ENCODE results near the gene NAV2. TPM values are rescaled to one million over a fixed set of nuclear protein-coding genes. Genes with fewer than 3 reads are reported as not detected.

Gene NAV2
- polyA plus RNA-seq, 1 donor = 8.1 TPM

GRCh38 chr11:19777039-19777376 is 64.4 kb downstream of the NAV2 start:
- no peaks in the 10 kb centered on the region for H3K9me3 ChIP-seq (ENCODE audit: control insufficient read depth, low read depth, low read length)
- no CpG with 5 or more reads among the region's 48 CpGs for WGBS (ENCODE audit: insufficient coverage, low lambda C conversion rate)
- DNase-seq = peak in 1 of 2 donors; percentile 40
- no peaks in the 10 kb centered on the region for H3K4me1 ChIP-seq (ENCODE audit: control insufficient read depth, insufficient read depth, low read length)
- H3K27ac ChIP-seq (ENCODE audit: low read length) = no peak overlapping the region
- peak overlapping the region; percentile 45 for H3K4me3 ChIP-seq (ENCODE audit: low read length)
- no peaks in the 10 kb centered on the region for H3K36me3 ChIP-seq (ENCODE audit: control insufficient read depth, insufficient read depth, low read length)
- H3K27me3 ChIP-seq (ENCODE audit: control insufficient read depth, insufficient read depth, low read length) = peaks cover 2% of the 10 kb centered on the region

- Histone ChIP-seq H3K9me3 (ENCODE audit: control insufficient read depth, low read depth, low read length) (no peaks in the 10 kb centered on the region), H3K4me1 (ENCODE audit: control insufficient read depth, insufficient read depth, low read length) (no peaks in the 10 kb centered on the region), H3K27ac (ENCODE audit: low read length) (no peak overlapping the region), H3K36me3 (ENCODE audit: control insufficient read depth, insufficient read depth, low read length) (no peaks in the 10 kb centered on the region), H3K27me3 (ENCODE audit: control insufficient read depth, insufficient read depth, low read length) (peaks cover 2% of the 10 kb centered on the region), H3K4me3 (ENCODE audit: low read length) (peak overlapping the region; percentile 45)
- DNase-seq = peak; percentile 41 to 70
- WGBS (ENCODE audit: insufficient coverage, low lambda C conversion rate) = 0% methylated on average over 1 of the region's 29 CpGs
Observed at GRCh38 chr11:19777377-19778102, 64.9 kb downstream of the NAV2 start.

GRCh38 chr11:19779740-19780139 is 67.1 kb downstream of the NAV2 start:
- Histone ChIP-seq H3K36me3 (ENCODE audit: control insufficient read depth, insufficient read depth, low read length) (no peaks in the 10 kb centered on the region), H3K4me1 (ENCODE audit: control insufficient read depth, insufficient read depth, low read length) (no peaks in the 10 kb centered on the region), H3K27me3 (ENCODE audit: control insufficient read depth, insufficient read depth, low read length) (peaks cover 2% of the 10 kb centered on the region), H3K27ac (ENCODE audit: low read length) (no peak overlapping the region), H3K9me3 (ENCODE audit: control insufficient read depth, low read depth, low read length) (no peaks in the 10 kb centered on the region), H3K4me3 (ENCODE audit: low read length) (no peak overlapping the region)
- no peak for DNase-seq
- WGBS (ENCODE audit: insufficient coverage, low lambda C conversion rate) = no CpG with 5 or more reads among the region's 2 CpGs

- Histone ChIP-seq H3K9me3 (ENCODE audit: control insufficient read depth, low read depth, low read length) (no peaks in the 10 kb centered on the region), H3K4me3 (ENCODE audit: low read length) (no peak overlapping the region), H3K4me1 (ENCODE audit: control insufficient read depth, insufficient read depth, low read length) (no peaks in the 10 kb centered on the region), H3K27ac (ENCODE audit: low read length) (no peak overlapping the region), H3K27me3 (ENCODE audit: control insufficient read depth, insufficient read depth, low read length) (no peaks in the 10 kb centered on the region), H3K36me3 (ENCODE audit: control insufficient read depth, insufficient read depth, low read length) (no peaks in the 10 kb centered on the region)
- DNase-seq = no peak
- no CpG with 5 or more reads among the region's 1 CpG for WGBS (ENCODE audit: insufficient coverage, low lambda C conversion rate)
Observed at GRCh38 chr11:19781351-19781750, 68.7 kb downstream of the NAV2 start.

- no peak for DNase-seq
- WGBS (ENCODE audit: insufficient coverage, low lambda C conversion rate) = 50% methylated on average over 1 of the region's 2 CpGs
- H3K4me3 ChIP-seq (ENCODE audit: low read length) = no peak overlapping the region
- H3K4me1 ChIP-seq (ENCODE audit: control insufficient read depth, insufficient read depth, low read length) = peaks cover 9% of the 10 kb centered on the region
- H3K36me3 ChIP-seq (ENCODE audit: control insufficient read depth, insufficient read depth, low read length) = no peaks in the 10 kb centered on the region
- H3K27ac ChIP-seq (ENCODE audit: low read length) = no peak overlapping the region
- no peaks in the 10 kb centered on the region for H3K27me3 ChIP-seq (ENCODE audit: control insufficient read depth, insufficient read depth, low read length)
- no peaks in the 10 kb centered on the region for H3K9me3 ChIP-seq (ENCODE audit: control insufficient read depth, low read depth, low read length)
Observed at GRCh38 chr11:19785265-19785664, 72.6 kb downstream of the NAV2 start.

- H3K27me3 ChIP-seq (ENCODE audit: control insufficient read depth, insufficient read depth, low read length) = no peaks in the 10 kb centered on the region
- H3K36me3 ChIP-seq (ENCODE audit: control insufficient read depth, insufficient read depth, low read length) = no peaks in the 10 kb centered on the region
- DNase-seq = no peak
- H3K9me3 ChIP-seq (ENCODE audit: control insufficient read depth, low read depth, low read length) = no peaks in the 10 kb centered on the region
- H3K4me1 ChIP-seq (ENCODE audit: control insufficient read depth, insufficient read depth, low read length) = peaks cover 20% of the 10 kb centered on the region
- no peak overlapping the region for H3K4me3 ChIP-seq (ENCODE audit: low read length)
- WGBS (ENCODE audit: insufficient coverage, low lambda C conversion rate) = 100% methylated on average over 1 of the region's 2 CpGs
- H3K27ac ChIP-seq (ENCODE audit: low read length) = no peak overlapping the region
Observed at GRCh38 chr11:19786644-19787043, 74.0 kb downstream of the NAV2 start.

- no peak for DNase-seq
- Histone ChIP-seq H3K4me3 (ENCODE audit: low read length) (no peak overlapping the region), H3K27me3 (ENCODE audit: control insufficient read depth, insufficient read depth, low read length) (no peaks in the 10 kb centered on the region), H3K9me3 (ENCODE audit: control insufficient read depth, low read depth, low read length) (no peaks in the 10 kb centered on the region), H3K4me1 (ENCODE audit: control insufficient read depth, insufficient read depth, low read length) (peaks cover 20% of the 10 kb centered on the region), H3K36me3 (ENCODE audit: control insufficient read depth, insufficient read depth, low read length) (no peaks in the 10 kb centered on the region), H3K27ac (ENCODE audit: low read length) (no peak overlapping the region)
- 88% methylated on average over 2 of the region's 4 CpGs for WGBS (ENCODE audit: insufficient coverage, low lambda C conversion rate)
Observed at GRCh38 chr11:19788435-19788834, 75.8 kb downstream of the NAV2 start.

- H3K9me3 ChIP-seq (ENCODE audit: control insufficient read depth, low read depth, low read length) = no peaks in the 10 kb centered on the region
- H3K4me1 ChIP-seq (ENCODE audit: control insufficient read depth, insufficient read depth, low read length) = peaks cover 20% of the 10 kb centered on the region
- WGBS (ENCODE audit: insufficient coverage, low lambda C conversion rate) = 49% methylated on average over 2 of the region's 6 CpGs
- H3K27me3 ChIP-seq (ENCODE audit: control insufficient read depth, insufficient read depth, low read length) = no peaks in the 10 kb centered on the region
- DNase-seq = no peak
- no peaks in the 10 kb centered on the region for H3K36me3 ChIP-seq (ENCODE audit: control insufficient read depth, insufficient read depth, low read length)
- H3K27ac ChIP-seq (ENCODE audit: low read length) = no peak overlapping the region
- H3K4me3 ChIP-seq (ENCODE audit: low read length) = no peak overlapping the region
Observed at GRCh38 chr11:19789245-19789644, 76.6 kb downstream of the NAV2 start.

- H3K4me3 ChIP-seq (ENCODE audit: low read length) = no peak overlapping the region
- peak; percentile 81 to 94 for DNase-seq
- peak overlapping the region; percentile 40 for H3K27ac ChIP-seq (ENCODE audit: low read length)
- H3K4me1 ChIP-seq (ENCODE audit: control insufficient read depth, insufficient read depth, low read length) = peaks cover 20% of the 10 kb centered on the region
- no peaks in the 10 kb centered on the region for H3K27me3 ChIP-seq (ENCODE audit: control insufficient read depth, insufficient read depth, low read length)
- H3K9me3 ChIP-seq (ENCODE audit: control insufficient read depth, low read depth, low read length) = no peaks in the 10 kb centered on the region
- H3K36me3 ChIP-seq (ENCODE audit: control insufficient read depth, insufficient read depth, low read length) = no peaks in the 10 kb centered on the region
- no CpG with 5 or more reads among the region's 10 CpGs for WGBS (ENCODE audit: insufficient coverage, low lambda C conversion rate)
Observed at GRCh38 chr11:19789835-19790710, 77.4 kb downstream of the NAV2 start.

GRCh38 chr11:19790831-19791552 is 78.4 kb downstream of the NAV2 start:
- no peak overlapping the region for H3K4me3 ChIP-seq (ENCODE audit: low read length)
- WGBS (ENCODE audit: insufficient coverage, low lambda C conversion rate) = 80% methylated on average over 1 of the region's 8 CpGs
- DNase-seq = peak in 1 of 2 donors; percentile 29
- H3K4me1 ChIP-seq (ENCODE audit: control insufficient read depth, insufficient read depth, low read length) = peaks cover 20% of the 10 kb centered on the region
- no peaks in the 10 kb centered on the region for H3K9me3 ChIP-seq (ENCODE audit: control insufficient read depth, low read depth, low read length)
- H3K27me3 ChIP-seq (ENCODE audit: control insufficient read depth, insufficient read depth, low read length) = no peaks in the 10 kb centered on the region
- no peak overlapping the region for H3K27ac ChIP-seq (ENCODE audit: low read length)
- H3K36me3 ChIP-seq (ENCODE audit: control insufficient read depth, insufficient read depth, low read length) = no peaks in the 10 kb centered on the region
